GM12878 (cell line): Measurements from ENCODE around the gene PKD1L1. TPM values are rescaled to one million over a fixed set of nuclear protein-coding genes. Genes with fewer than 3 reads are reported as not detected.

Experiments used
- ATAC-seq: fragments of 200-7000 bp; cut with Tn5 transposase; 3 replicates; pipeline ENCODE4 v1.9.1; 2020; ENCODE audit warnings: mild to moderate bottlenecking, moderate library complexity
- BruUV-seq: library from RNA; stranded (reverse); fragments of 400-500 nt; replicated peaks from 2 replicates; lab custom pipeline; 2021; lab: Mats Ljungman, UMichigan
- CTCF ChIA-PET: fragments of 300-600 bp; sonication (Branson Sonifier 250); formaldehyde crosslinking; extraction: SDS; loops from one replicate; lab custom pipeline; 2021; ENCODE audit warnings: inconsistent platforms; lab: Yijun Ruan, JAX
- POLR2A ChIA-PET: fragments of 350-600 bp; formaldehyde crosslinking; extraction: SDS; loops from one replicate; lab custom pipeline; 2021; ENCODE audit warnings: inconsistent platforms; lab: Charles Lee
- RAD21 ChIA-PET: fragments of 300-600 bp; sonication (Branson Sonifier 250); formaldehyde crosslinking; loops from one replicate; lab custom pipeline; 2023; ENCODE audit warnings: antibody characterized with exemption; ENCODE audit not compliant: unreplicated experiment; lab: Charles Lee
- SMC1A ChIA-PET: fragments of 300-600 bp; sonication (Branson Sonifier 250); formaldehyde crosslinking; loops from one replicate; lab custom pipeline; 2023; ENCODE audit not compliant: unreplicated experiment, uncharacterized antibody; lab: Charles Lee
- DNase-seq: peaks from one replicate; pipeline ENCODE4 v3.0.0-alpha.2; 2011; ENCODE audit warnings: low read depth, low spot score
- FAIRE-seq: peaks from 3 replicates; lab custom pipeline; 2011; peaks lifted over from hg19 to GRCh38; lab: Jason Lieb, UNC
- H2AFZ ChIP-seq: 2 replicates; pipeline ENCODE4 v1.6.0; 2011; ENCODE audit warnings: low read depth, low read length, control low read depth; ENCODE audit not compliant: control insufficient read depth
- H3K27ac ChIP-seq: 2 replicates; pipeline ENCODE4 v1.5.1; 2011; ENCODE audit warnings: control low read depth; ENCODE audit not compliant: control insufficient read depth, insufficient read depth
- H3K27me3 ChIP-seq, 2 experiments: replicated peaks in 1 of 2; 2 replicates each; pipeline versions ENCODE4 v1.6.0 to v1.6.1; 2011; ENCODE audit warnings: low read length in 1 of 2; ENCODE audit not compliant: control insufficient read depth in 2 of 2, insufficient read depth in 2 of 2
- H3K36me3 ChIP-seq, 2 experiments: 2 replicates each; pipeline ENCODE4 v1.5.1; 2011; ENCODE audit warnings: low read length in 1 of 2; ENCODE audit not compliant: control insufficient read depth in 2 of 2, insufficient read depth in 2 of 2
- H3K4me1 ChIP-seq: 2 replicates; pipeline ENCODE4 v1.6.1; 2011; ENCODE audit warnings: mild to moderate bottlenecking, low read length, moderate library complexity, mixed read lengths; ENCODE audit not compliant: control insufficient read depth, insufficient read depth
- H3K4me2 ChIP-seq: 2 replicates; pipeline ENCODE4 v1.6.0; 2011; ENCODE audit warnings: control low read depth; ENCODE audit not compliant: control insufficient read depth, insufficient read depth
- H3K4me3 ChIP-seq: fragments of 200-600 bp; sonication (generic); 2 replicates; pipeline ENCODE4 v1.5.1; 2016
- H3K79me2 ChIP-seq: 2 replicates; pipeline ENCODE4 v1.6.0; 2011; ENCODE audit warnings: low read length; ENCODE audit not compliant: control insufficient read depth, insufficient read depth
- H3K9ac ChIP-seq: 2 replicates; pipeline ENCODE4 v1.8.0; 2011; ENCODE audit warnings: low read length, control low read depth, mixed read lengths; ENCODE audit not compliant: control insufficient read depth, insufficient read depth
- H3K9me3 ChIP-seq: replicated peaks from 3 replicates; pipeline ENCODE4 v1.5.1; 2011; ENCODE audit warnings: mild to moderate bottlenecking, low read length; ENCODE audit not compliant: control insufficient read depth, insufficient read depth
- H4K20me1 ChIP-seq: 2 replicates; pipeline ENCODE4 v1.6.0; 2011; ENCODE audit not compliant: control insufficient read depth, insufficient read depth
- TCF7 ChIP-seq: IDR thresholded peaks from 2 replicates; pipeline ENCODE4 v1.6.1; 2014; ENCODE audit warnings: antibody characterized with exemption, borderline replicate concordance
- ZBTB40 ChIP-seq: fragments of 450-650 bp; IDR thresholded peaks from 2 replicates; pipeline ENCODE4 v1.6.1; 2016; ENCODE audit warnings: mild to moderate bottlenecking, moderate library complexity, borderline replicate concordance
- WGBS: methylation state at CpG from one replicate; pipeline ENCODE4 v1.1.6; 2016; ENCODE audit warnings: low lambda C conversion rate; ENCODE audit not compliant: insufficient replicate concordance, insufficient coverage; ENCODE audit errors: missing lambda C conversion rate; 5-methylcytosine and 5-hydroxymethylcytosine counted together
- in situ Hi-C: fragments of 300-500 bp; cut with MboI; formaldehyde crosslinking; loops from 9 replicates; pipeline ENCODE4 v1.14.3; 2018; ENCODE audit warnings: mixed read lengths
- intact Hi-C: fragments of 100-400 bp; cut with micrococcal nuclease; formaldehyde crosslinking; loops from one replicate; pipeline ENCODE4 v1.14.2; 2022; ENCODE audit not compliant: unreplicated experiment
- polyA plus RNA-seq, 11 experiments: library from polyadenylated mRNA; depleted of rRNA in 4 of 11; unstranded in 6 of 11; stranded (reverse) in 5 of 11; fragments of >200 nt; fragmentation: Nextera tagmentation in 4 of 11; fragmentation: Illumina TruSeq in 1 of 11; extraction: Ambion mirVana in 4 of 11; extraction: Trizol in 1 of 11; gene quantifications; 1 replicate in 1 of 11; 2 replicates in 10 of 11; pipeline versions ENCODE4 v1.2.1 to v1.2.3, GENCODE V29; 2011 to 2016; ENCODE audit warnings: inconsistent platforms in 2 of 11, missing spikeins in 2 of 11, low read depth in 1 of 11
- total RNA-seq, 4 experiments: library from RNA; depleted of rRNA in 3 of 4; stranded (reverse); fragments of >200 nt in 3 of 4; fragmentation: Illumina TruSeq in 1 of 4; extraction: Trizol in 1 of 4; gene quantifications; 2 replicates each; pipeline versions ENCODE4 v1.2.1 to v1.2.3, GENCODE V29; 2013 to 2021

The PKD1L1 gene
- total and polyA plus RNA-seq, 10 of the 15 experiments (the other 5 are each of a cell fraction or from before 2014, with no cell fraction given): under 0.01 to 0.05 (median 0.02) TPM; not detected in 3

- SMC1A ChIA-PET: no interaction called here
- H3K79me2 ChIP-seq: no peaks in the 10 kb centered on the region
- intact Hi-C loops (no loop called here), in situ Hi-C loops (no loop called here)
- H3K27me3 ChIP-seq: no peaks in the 10 kb centered on the region
- no peak overlapping the region for H3K27ac ChIP-seq
- FAIRE-seq (no peak), DNase-seq (no peak)
- no peaks in the 10 kb centered on the region for H3K9me3 ChIP-seq
- no peak overlapping the region for H3K4me3 ChIP-seq
- BruUV-seq: no TSS peak
- CTCF ChIA-PET: no interaction called here
- no peak overlapping the region for H2AFZ ChIP-seq
- RAD21 ChIA-PET: no interaction called here
- TF ChIP-seq ZBTB40 (no peak), TCF7 (peak; percentile 10; the same call in 1 of the 2 replicates)
- TF ChIP-seq, all 136 proteins: peak for 1
- H4K20me1 ChIP-seq: no peaks in the 10 kb centered on the region
- 56% methylated on average over 9 of the region's 9 CpGs for WGBS
- no peaks in the 10 kb centered on the region for H3K4me1 ChIP-seq
- no peak overlapping the region for H3K9ac ChIP-seq
- H3K36me3 ChIP-seq: no peaks in the 10 kb centered on the region
- no peak for ATAC-seq
- H3K4me2 ChIP-seq: no peak overlapping the region
- POLR2A ChIA-PET: no interaction called here
Measured at GRCh38 chr7:47763063-47763974, 184.9 kb downstream of the PKD1L1 start.
